Measurements from ENCODE around the gene LANCL2. TPM values are rescaled to one million over a fixed set of nuclear protein-coding genes. Genes with fewer than 3 reads are reported as not detected.
"Not testable (repeated sequence)": the region's sequence is repeated elsewhere in the genome, so short reads cannot be mapped to it uniquely, and the experiment has no call there.

LANCL2 gene
- total and polyA plus RNA-seq, 10 donors: 4.7 to 13.5 (median 9.6) TPM

- DNase-seq: no peak
- 82 to 100% (median 92%) methylated on average over 3 of the region's 3 CpGs for WGBS, 5 donors
- Histone ChIP-seq H3K9me3 (no peaks in the 10 kb centered on the region), H3K36me3 (peaks cover 0 to 21% (median 3%) of the 10 kb centered on the region in 6 donors), H3K27ac (no peak overlapping the region), H3K4me3 (no peak overlapping the region), H3K27me3 (replicated peaks in 1 of 7) (no peaks in the 10 kb centered on the region), H3K4me1 (peaks cover 0 to 5% (median 0%) of the 10 kb centered on the region in 6 donors)
- intact Hi-C loops (cut with DNase I; ENCODE audit: low total_unique reads): no loop called here
- no peak for TF ChIP-seq POLR2A (IDR thresholded peaks at IDR 0.05)
- no peak for TF ChIP-seq POLR2AphosphoS5 (IDR thresholded peaks at IDR 0.05)
- TF ChIP-seq CTCF (IDR thresholded peaks at IDR 0.05 in 8 of 11, conservative IDR thresholded peaks at IDR 0.05 in 3 of 11): no peak
Measured at GRCh38 chr7:55413442-55413841, 48.3 kb downstream of the LANCL2 start.

DNA sequence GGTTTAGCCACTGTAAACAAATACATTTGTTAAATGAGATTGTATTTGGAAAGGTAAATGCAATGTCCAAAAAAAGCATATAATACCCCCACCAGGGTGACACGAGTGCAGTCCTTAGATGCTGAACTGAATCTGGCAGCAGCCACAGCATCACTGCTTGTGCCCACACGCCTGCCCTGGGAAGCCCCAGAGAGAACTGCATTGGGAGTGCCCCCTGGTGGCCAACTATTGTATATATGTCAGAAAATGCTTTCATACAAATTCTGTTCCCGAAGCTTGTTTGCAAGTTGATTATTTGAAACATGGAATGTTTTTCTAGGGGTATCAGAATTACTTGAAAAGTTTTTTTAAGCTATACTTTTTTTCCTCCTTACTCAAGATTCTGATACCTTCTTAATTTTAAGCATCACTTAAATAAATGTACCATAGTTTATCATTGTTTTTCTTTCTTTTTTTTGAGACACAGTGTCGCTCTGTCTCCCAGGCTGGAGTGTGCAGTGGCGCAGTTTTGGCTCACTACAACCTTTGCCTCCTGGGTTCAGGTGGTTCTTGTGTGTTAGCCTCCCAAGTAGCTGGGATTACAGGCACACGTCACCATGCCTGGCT is 50.1 kb downstream of the LANCL2 start:
- peak; percentile 91 for DNase-seq
- Histone ChIP-seq H3K4me1 (peaks cover 0 to 5% (median 0%) of the 10 kb centered on the region in 6 donors), H3K27me3 (replicated peaks in 1 of 7) (no peaks in the 10 kb centered on the region), H3K36me3 (peaks cover 0 to 21% (median 3%) of the 10 kb centered on the region in 6 donors), H3K4me3 (no peak overlapping the region), H3K27ac (no peak overlapping the region), H3K9me3 (no peaks in the 10 kb centered on the region)
- intact Hi-C loops (cut with DNase I; ENCODE audit: low total_unique reads): loop anchor here (5.0 kb wide), 2 partner anchors 133 to 643 kb away; no protein-coding TSS in a partner anchor
- 30 to 59% (median 49%) methylated on average over 4 to 6 of the region's 6 CpGs for WGBS, 5 donors
- no peak for TF ChIP-seq POLR2AphosphoS5 (IDR thresholded peaks at IDR 0.05)
- TF ChIP-seq CTCF (IDR thresholded peaks at IDR 0.05 in 8 of 11, conservative IDR thresholded peaks at IDR 0.05 in 3 of 11): peak; percentile 53 to 78 (median 70)

GRCh38 chr7:55417456-55417855 is 52.3 kb downstream of the LANCL2 start:
- H3K4me1 ChIP-seq; H3K27ac ChIP-seq; H3K27me3 ChIP-seq (replicated peaks in 1 of 7); H3K9me3 ChIP-seq; H3K4me3 ChIP-seq; DNase-seq: not testable (repeated sequence)
- 94 to 97% (median 94%) methylated on average over 4 of the region's 4 CpGs for WGBS, 5 donors
- intact Hi-C loops (cut with DNase I; ENCODE audit: low total_unique reads): loop anchor here (5.0 kb wide), 2 partner anchors 135 to 645 kb away; no protein-coding TSS in a partner anchor
- H3K36me3 ChIP-seq: peaks cover 0 to 13% (median 0%) of the 10 kb centered on the region in 6 donors

- no peaks in the 10 kb centered on the region for H3K9me3 ChIP-seq
- no peak for TF ChIP-seq POLR2AphosphoS5 (IDR thresholded peaks at IDR 0.05)
- TF ChIP-seq CTCF (IDR thresholded peaks at IDR 0.05 in 8 of 11, conservative IDR thresholded peaks at IDR 0.05 in 3 of 11): no peak
- no peak for TF ChIP-seq POLR2A (IDR thresholded peaks at IDR 0.05)
- H3K4me3 ChIP-seq: no peak overlapping the region
- 66 to 85% (median 81%) methylated on average over 3 of the region's 3 CpGs for WGBS, 5 donors
- no peak for DNase-seq
- intact Hi-C loops (cut with DNase I; ENCODE audit: low total_unique reads): no loop called here
- H3K4me1 ChIP-seq: no peaks in the 10 kb centered on the region
- peaks cover 0 to 12% (median 5%) of the 10 kb centered on the region in 6 donors for H3K36me3 ChIP-seq
- no peaks in the 10 kb centered on the region for H3K27me3 ChIP-seq (replicated peaks in 1 of 7)
- no peak overlapping the region for H3K27ac ChIP-seq
Measured at GRCh38 chr7:55420530-55420929, 55.4 kb downstream of the LANCL2 start.
